ENCODE results near the gene AKR1C3.
A peak's percentile ranks its signal among the peaks of the same experiment; 100 is the strongest.

The AKR1C3 gene

DNA sequence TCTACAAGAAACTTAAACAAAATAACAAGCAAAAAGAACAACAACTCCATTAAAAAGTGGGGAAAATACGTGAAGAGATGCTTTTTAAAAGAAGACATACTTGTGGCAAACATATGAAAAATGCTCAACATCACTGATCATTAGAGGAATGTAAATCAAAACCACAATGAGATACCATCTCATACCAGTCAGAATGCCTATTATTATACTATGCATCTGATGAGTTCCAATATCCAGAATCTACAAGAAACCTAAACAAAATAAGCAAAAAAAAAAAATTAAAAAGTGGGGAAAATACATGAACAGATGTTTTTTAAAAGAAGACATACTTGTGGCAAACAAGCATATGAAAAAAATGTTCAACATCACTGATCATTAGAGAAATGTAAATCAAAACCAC, 29.6 kb upstream of the AKR1C3 start:
- TF ChIP-seq, protein P1, sequence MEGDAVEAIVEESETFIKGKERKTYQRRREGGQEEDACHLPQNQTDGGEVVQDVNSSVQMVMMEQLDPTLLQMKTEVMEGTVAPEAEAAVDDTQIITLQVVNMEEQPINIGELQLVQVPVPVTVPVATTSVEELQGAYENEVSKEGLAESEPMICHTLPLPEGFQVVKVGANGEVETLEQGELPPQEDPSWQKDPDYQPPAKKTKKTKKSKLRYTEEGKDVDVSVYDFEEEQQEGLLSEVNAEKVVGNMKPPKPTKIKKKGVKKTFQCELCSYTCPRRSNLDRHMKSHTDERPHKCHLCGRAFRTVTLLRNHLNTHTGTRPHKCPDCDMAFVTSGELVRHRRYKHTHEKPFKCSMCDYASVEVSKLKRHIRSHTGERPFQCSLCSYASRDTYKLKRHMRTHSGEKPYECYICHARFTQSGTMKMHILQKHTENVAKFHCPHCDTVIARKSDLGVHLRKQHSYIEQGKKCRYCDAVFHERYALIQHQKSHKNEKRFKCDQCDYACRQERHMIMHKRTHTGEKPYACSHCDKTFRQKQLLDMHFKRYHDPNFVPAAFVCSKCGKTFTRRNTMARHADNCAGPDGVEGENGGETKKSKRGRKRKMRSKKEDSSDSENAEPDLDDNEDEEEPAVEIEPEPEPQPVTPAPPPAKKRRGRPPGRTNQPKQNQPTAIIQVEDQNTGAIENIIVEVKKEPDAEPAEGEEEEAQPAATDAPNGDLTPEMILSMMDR (IDR thresholded peaks at IDR 0.05; ENCODE audit: insufficient read depth, low read length, missing control alignments), result no peak
- peak; percentile 37 for DNase-seq (ENCODE audit: low read depth, low spot score)
- H3K4me3 ChIP-seq (ENCODE audit: low read depth, low read length), result no peak overlapping the region
- ChIA-PET POLR2A (no interaction called here), CTCF (interaction anchor here (1.2 kb wide), 1 partner anchor 217 kb away, joined by 3 read pairs; no protein-coding TSS in a partner anchor)

DNA sequence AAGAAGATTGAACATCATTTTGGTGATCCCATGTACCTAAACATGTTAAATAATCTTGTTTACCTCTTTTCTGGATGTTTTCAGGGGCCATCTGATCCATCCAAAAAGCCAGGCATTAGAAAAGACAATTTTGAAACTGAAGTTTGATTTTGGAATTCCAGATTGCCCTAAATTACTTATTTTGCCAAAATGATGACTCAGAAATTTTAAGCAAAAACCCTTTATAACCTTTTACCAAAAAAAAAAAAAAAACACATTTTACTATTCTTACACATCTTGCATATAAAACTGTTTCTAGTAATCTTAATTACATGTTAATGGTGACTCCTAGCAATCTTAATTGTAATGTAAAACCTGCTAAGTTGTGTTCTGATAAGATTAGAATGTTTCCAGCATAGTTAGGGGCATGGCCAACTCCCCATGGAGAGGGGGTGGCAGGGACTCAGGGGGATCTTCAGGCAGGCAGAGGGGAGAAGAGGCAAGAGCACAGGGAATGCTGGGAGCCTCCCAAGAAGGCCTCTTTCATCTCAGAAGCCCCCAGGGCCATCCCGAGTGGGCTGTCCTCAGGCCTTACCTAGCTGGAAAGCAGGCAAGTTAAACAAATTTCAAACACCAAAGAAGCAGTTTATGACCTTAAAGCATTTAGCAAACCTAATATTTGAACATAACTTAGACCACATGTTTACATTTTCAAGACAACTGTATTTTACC, 25.8 kb upstream of the AKR1C3 start:
- DNase-seq (ENCODE audit: low read depth, low spot score), result no peak
- ChIA-PET POLR2A (no interaction called here), CTCF (no interaction called here)
- TF ChIP-seq, protein P1 (IDR thresholded peaks at IDR 0.05; ENCODE audit: insufficient read depth, low read length, missing control alignments), result no peak
- H3K4me3 ChIP-seq (ENCODE audit: low read depth, low read length), result no peak overlapping the region

DNA sequence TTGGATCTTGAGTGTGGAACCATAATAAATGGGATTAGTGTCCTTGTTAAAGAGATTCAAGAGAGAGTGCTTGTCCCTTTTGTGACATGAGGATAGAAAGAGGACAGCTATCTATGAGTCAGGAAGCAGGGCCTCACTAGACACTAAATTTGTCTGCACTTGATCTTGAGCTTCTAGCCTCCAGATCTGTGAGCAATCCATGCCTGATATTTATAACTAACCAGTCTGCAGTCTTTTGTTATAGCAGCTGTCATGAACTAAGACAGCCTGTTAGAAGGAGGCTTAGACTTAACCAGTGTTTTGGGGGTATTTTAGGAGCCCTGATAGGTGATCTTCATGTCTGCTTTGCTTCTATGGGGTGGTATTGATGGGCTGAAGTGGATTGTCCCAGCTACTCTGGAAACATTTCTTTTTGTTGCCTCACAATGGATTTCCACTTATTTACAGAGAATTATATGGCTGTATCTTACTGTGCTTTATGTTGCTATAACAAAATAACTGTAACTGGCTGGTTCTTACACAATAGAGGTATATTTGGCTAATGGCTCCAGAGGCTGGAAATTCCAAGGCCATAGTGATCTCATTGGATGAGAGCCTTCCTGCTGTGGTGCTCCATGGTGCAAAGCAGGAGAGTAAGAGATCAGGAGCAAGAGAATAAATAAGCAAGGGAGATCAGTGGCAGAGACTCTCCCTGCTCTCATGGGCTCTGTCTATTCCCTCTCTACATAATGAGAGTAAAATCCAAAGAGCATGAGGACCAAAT, 23.4 kb upstream of the AKR1C3 start:
- POLR2A ChIA-PET, result no interaction called here

DNA sequence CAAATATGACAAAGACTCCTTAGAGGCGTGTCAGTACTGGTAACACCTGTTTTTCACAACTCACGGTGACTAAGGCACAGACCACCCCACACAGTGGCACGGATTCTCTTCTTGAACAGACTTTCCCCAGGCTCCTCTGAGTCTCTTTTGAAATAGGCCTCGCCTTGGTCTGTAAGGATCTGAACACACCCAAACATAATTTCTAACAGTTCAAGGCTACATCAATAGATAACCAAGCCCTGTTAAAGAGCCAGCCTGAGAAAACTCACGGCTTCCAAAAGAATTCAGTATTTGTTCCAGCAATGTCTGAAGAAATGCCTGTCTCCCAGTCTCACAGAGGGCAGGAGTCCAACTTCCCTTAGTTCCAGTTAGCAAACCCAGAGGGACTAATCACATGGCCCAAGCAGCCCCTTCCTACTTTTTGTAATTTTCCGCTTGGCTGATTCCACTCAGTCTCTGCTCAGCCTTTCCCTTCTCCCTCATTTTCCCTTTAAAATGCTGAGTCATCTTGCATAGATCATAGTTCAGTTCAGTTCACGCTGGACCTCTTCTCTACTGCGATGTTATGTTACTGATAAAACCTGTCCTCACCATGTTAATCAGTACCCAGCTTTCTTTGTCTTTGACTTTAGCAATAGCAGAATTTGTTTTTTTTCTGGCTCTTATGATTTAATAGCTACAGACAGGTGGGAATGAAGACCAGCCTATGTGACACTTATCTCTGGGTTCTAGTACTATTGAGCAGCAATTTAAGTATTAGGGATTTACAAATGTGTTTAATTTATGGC, 22.6 kb upstream of the AKR1C3 start:
- POLR2A ChIA-PET, result no interaction called here
- H3K4me3 ChIP-seq (ENCODE audit: low read depth, low read length), result no peak overlapping the region
- TF ChIP-seq, protein P1 (IDR thresholded peaks at IDR 0.05; ENCODE audit: insufficient read depth, low read length, missing control alignments), result no peak
- DNase-seq (ENCODE audit: low read depth, low spot score), result peak; percentile 69
- CTCF ChIA-PET, result interaction anchor here (0.6 to 1.0 kb wide), 3 partner anchors 22 to 221 kb away, joined by 3 read pairs; partner anchors contain the start of gene AKR1C3

More for the DNA sequence above, 23.4 kb upstream of the AKR1C3 start:
- TF ChIP-seq, protein P1 (IDR thresholded peaks at IDR 0.05; ENCODE audit: insufficient read depth, low read length, missing control alignments), result no peak
- H3K4me3 ChIP-seq (ENCODE audit: low read depth, low read length), result no peak overlapping the region
- DNase-seq (ENCODE audit: low read depth, low spot score), result no peak
- CTCF ChIA-PET, result no interaction called here

DNA sequence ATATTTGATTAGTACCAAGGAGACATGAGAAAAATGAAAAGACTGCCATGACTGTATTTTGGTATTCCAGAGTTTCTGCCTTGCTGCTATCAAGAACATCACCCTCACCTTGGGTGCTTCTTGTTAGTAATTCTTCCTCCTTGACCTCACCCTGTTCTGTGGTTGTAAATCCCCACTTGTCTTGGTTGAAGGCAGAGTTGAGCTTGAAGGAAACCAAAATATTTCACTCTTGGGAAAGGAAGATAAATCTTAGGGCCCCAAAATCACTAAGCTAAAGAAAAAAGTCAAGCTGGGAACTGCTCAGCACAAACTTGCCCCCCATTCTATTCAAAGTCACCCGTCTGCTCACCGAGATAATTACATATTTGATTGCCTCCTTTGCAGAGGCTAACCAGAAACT, 20.6 kb upstream of the AKR1C3 start:
- DNase-seq (ENCODE audit: low read depth, low spot score), result no peak
- H3K4me3 ChIP-seq (ENCODE audit: low read depth, low read length), result no peak overlapping the region
- TF ChIP-seq, protein P1 (IDR thresholded peaks at IDR 0.05; ENCODE audit: insufficient read depth, low read length, missing control alignments), result no peak
- CTCF ChIA-PET, result no interaction called here
- POLR2A ChIA-PET, result no interaction called here

DNA sequence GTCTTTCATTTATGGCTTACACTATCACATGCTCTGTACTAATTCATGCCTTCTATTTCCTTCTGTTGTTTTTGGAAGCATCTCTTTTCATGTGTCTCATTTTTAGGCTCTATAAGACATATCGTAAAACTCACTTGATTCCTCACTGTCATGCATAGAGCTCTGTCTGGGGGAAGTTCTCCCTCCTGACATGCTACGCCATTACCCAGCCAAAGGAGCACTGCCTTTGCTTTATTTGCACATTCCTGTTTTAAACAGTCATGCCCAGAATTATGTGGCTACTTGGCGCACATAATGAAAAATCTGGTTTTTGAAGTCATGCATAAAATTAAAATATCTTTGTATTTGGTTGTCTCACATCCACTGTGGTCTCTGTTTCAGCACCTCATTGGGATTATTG, 17.6 kb upstream of the AKR1C3 start:
- CTCF ChIA-PET, result interaction anchor here (1.1 to 1.5 kb wide), 2 partner anchors 227 to 244 kb away, joined by 3 to 5 read pairs; no protein-coding TSS in a partner anchor
- no peak overlapping the region for H3K4me3 ChIP-seq (ENCODE audit: low read depth, low read length)
- no peak for DNase-seq (ENCODE audit: low read depth, low spot score)
- TF ChIP-seq, protein P1 (IDR thresholded peaks at IDR 0.05; ENCODE audit: insufficient read depth, low read length, missing control alignments), result no peak
- POLR2A ChIA-PET, result no interaction called here
